ENCODE measurements around the gene BAG3. TPM values are rescaled to one million over a fixed set of nuclear protein-coding genes. Genes with fewer than 3 reads are reported as not detected.

Gene BAG3
- total and polyA plus RNA-seq, 9 of the 15 experiments (the other 6 are each of a cell fraction or from before 2014, with no cell fraction given) = 2.6 to 27.4 (median 7.2) TPM

- TF ChIP-seq THRA (IDR thresholded peaks at IDR 0.05) (no peak), ZNF318 (IDR thresholded peaks at IDR 0.05; ENCODE audit: borderline replicate concordance in 1 of 2, low read depth in 1 of 2) (no peak), RERE (CRISPR knock-in tag; IDR thresholded peaks at IDR 0.05; ENCODE audit: borderline replicate concordance) (no peak), AFF1 (IDR thresholded peaks at IDR 0.05; ENCODE audit: low read depth in 1 of 2, partially characterized antibody in 2 of 2) (no peak), EZH2 (IDR thresholded peaks at IDR 0.05; ENCODE audit: borderline replicate concordance, low read depth, low read length) (no peak), PRPF4 (IDR thresholded peaks at IDR 0.05; ENCODE audit: insufficient read depth, low read depth, low read length, poor library complexity, severe bottlenecking) (no peak)
Measured at GRCh38 chr10:119688033-119688508, 36.9 kb downstream of the BAG3 start (continued).
